IMR-90 (cell line): ENCODE measurements around the gene RTN4RL2.

Experiments
- CEBPB ChIP-seq: IDR thresholded peaks from 2 replicates; pipeline ENCODE4 v1.6.1; 2012; ENCODE audit warnings: low read depth, low read length, improper control_type of control experiment
- FOS ChIP-seq: fragments of 150-350 bp; IDR thresholded peaks from 2 replicates; pipeline ENCODE4 v1.6.1; 2016; ENCODE audit warnings: low read depth, low read length
- MAFK ChIP-seq: IDR thresholded peaks from 2 replicates; pipeline ENCODE4 v1.6.1; 2012; ENCODE audit warnings: low read depth, low read length, improper control_type of control experiment
- MAZ ChIP-seq: IDR thresholded peaks from 2 replicates; pipeline ENCODE4 v1.6.1; 2012; ENCODE audit warnings: low read depth, mild to moderate bottlenecking, low read length, improper control_type of control experiment, moderate library complexity, borderline replicate concordance
- NFE2L2 ChIP-seq: fragments of 150-350 bp; IDR thresholded peaks from 2 replicates; pipeline ENCODE4 v1.6.1; 2016; ENCODE audit warnings: low read depth, mild to moderate bottlenecking, low read length
- POLR2A ChIP-seq: IDR thresholded peaks from 2 replicates; pipeline ENCODE4 v1.6.1; 2012; ENCODE audit warnings: mild to moderate bottlenecking, low read depth, low read length
- RAD21 ChIP-seq: IDR thresholded peaks from 2 replicates; pipeline ENCODE4 v1.6.1; 2012; ENCODE audit warnings: low read length, improper control_type of control experiment
- RFX5 ChIP-seq: IDR thresholded peaks from 2 replicates; pipeline ENCODE4 v1.8.0; 2012; ENCODE audit warnings: low read depth, mild to moderate bottlenecking, low read length, moderate library complexity
- SMC3 ChIP-seq: fragments of 150-350 bp; IDR thresholded peaks from 2 replicates; pipeline ENCODE4 v1.6.1; 2016; ENCODE audit warnings: low read depth, mild to moderate bottlenecking, antibody characterized with exemption, low read length, moderate library complexity
- TF ChIP-seq, protein P1 (sequence below): conservative IDR thresholded peaks from 2 replicates; pipeline ENCODE4 v1.5.1; 2012; ENCODE audit warnings: mild to moderate bottlenecking, low read depth, low read length, improper control_type of control experiment
- TF ChIP-seq, protein P2 (sequence below): fragments of 150-350 bp; IDR thresholded peaks from 2 replicates; pipeline ENCODE4 v1.6.1; 2017; ENCODE audit warnings: mild to moderate bottlenecking, antibody characterized with exemption, low read length, low read depth
- TF ChIP-seq, protein P3 (sequence below): fragments of 150-350 bp; IDR thresholded peaks from 2 replicates; pipeline ENCODE4 v1.6.1; 2016; ENCODE audit warnings: low read depth, mild to moderate bottlenecking, low read length, moderate library complexity, borderline replicate concordance

DNA sequence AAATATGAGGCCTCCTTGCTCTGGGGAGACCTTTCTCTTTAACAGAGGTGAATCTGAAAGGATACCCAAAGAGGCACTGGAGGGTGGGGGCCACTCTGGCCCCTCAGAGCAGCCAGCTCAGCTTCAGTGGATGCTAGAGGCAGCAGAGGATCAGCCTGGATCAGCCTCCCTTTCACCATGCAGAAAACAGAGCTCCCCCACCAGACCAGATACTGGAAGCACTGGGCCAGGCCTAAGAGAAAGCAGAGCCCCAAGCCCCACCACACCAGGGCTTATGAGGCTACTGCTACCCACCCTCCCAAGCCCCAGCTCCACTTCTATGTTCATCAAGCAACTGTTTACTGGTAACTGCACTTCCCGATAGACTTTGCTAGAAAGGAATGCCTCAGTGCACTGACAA, 29.4 kb upstream of the RTN4RL2 start:
- TF ChIP-seq, protein P1, sequence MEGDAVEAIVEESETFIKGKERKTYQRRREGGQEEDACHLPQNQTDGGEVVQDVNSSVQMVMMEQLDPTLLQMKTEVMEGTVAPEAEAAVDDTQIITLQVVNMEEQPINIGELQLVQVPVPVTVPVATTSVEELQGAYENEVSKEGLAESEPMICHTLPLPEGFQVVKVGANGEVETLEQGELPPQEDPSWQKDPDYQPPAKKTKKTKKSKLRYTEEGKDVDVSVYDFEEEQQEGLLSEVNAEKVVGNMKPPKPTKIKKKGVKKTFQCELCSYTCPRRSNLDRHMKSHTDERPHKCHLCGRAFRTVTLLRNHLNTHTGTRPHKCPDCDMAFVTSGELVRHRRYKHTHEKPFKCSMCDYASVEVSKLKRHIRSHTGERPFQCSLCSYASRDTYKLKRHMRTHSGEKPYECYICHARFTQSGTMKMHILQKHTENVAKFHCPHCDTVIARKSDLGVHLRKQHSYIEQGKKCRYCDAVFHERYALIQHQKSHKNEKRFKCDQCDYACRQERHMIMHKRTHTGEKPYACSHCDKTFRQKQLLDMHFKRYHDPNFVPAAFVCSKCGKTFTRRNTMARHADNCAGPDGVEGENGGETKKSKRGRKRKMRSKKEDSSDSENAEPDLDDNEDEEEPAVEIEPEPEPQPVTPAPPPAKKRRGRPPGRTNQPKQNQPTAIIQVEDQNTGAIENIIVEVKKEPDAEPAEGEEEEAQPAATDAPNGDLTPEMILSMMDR = no peak
- no peak for TF ChIP-seq CEBPB
- no peak for TF ChIP-seq RAD21
- no peak for TF ChIP-seq FOS
- no peak for TF ChIP-seq POLR2A
- TF ChIP-seq MAFK = no peak
- TF ChIP-seq, protein P2, sequence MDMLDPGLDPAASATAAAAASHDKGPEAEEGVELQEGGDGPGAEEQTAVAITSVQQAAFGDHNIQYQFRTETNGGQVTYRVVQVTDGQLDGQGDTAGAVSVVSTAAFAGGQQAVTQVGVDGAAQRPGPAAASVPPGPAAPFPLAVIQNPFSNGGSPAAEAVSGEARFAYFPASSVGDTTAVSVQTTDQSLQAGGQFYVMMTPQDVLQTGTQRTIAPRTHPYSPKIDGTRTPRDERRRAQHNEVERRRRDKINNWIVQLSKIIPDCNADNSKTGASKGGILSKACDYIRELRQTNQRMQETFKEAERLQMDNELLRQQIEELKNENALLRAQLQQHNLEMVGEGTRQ = no peak
- TF ChIP-seq NFE2L2 = no peak
- TF ChIP-seq, protein P3, sequence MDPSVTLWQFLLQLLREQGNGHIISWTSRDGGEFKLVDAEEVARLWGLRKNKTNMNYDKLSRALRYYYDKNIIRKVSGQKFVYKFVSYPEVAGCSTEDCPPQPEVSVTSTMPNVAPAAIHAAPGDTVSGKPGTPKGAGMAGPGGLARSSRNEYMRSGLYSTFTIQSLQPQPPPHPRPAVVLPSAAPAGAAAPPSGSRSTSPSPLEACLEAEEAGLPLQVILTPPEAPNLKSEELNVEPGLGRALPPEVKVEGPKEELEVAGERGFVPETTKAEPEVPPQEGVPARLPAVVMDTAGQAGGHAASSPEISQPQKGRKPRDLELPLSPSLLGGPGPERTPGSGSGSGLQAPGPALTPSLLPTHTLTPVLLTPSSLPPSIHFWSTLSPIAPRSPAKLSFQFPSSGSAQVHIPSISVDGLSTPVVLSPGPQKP = no peak
- TF ChIP-seq MAZ = no peak
- TF ChIP-seq RFX5 = no peak
- TF ChIP-seq SMC3 = no peak
